Activated naive CD4-positive, alpha-beta T cell treated with anti-CD3 and anti-CD28 coated beads, Interleukin-2, amount 50 U/mL, for 24 hours (primary cell): ENCODE results near the gene PPM1M.

Experiments used
- H3K27ac Mint-ChIP-seq: one replicate; pipeline ENCODE4 v1.8.0; 2021; ENCODE audit warnings: mild to moderate bottlenecking, mixed read lengths
- H3K27me3 Mint-ChIP-seq: one replicate; pipeline ENCODE4 v1.8.0; 2021; ENCODE audit warnings: mixed read lengths
- H3K36me3 Mint-ChIP-seq: one replicate; pipeline ENCODE4 v1.8.0; 2021; ENCODE audit warnings: mixed read lengths
- H3K4me1 Mint-ChIP-seq: one replicate; pipeline ENCODE4 v1.8.0; 2021; ENCODE audit warnings: mixed read lengths
- H3K4me3 Mint-ChIP-seq: one replicate; pipeline ENCODE4 v1.8.0; 2021; ENCODE audit warnings: mild to moderate bottlenecking, mixed read lengths
- H3K9me3 Mint-ChIP-seq: one replicate; pipeline ENCODE4 v1.8.0; 2021; ENCODE audit warnings: mixed read lengths

PPM1M gene, protein sequence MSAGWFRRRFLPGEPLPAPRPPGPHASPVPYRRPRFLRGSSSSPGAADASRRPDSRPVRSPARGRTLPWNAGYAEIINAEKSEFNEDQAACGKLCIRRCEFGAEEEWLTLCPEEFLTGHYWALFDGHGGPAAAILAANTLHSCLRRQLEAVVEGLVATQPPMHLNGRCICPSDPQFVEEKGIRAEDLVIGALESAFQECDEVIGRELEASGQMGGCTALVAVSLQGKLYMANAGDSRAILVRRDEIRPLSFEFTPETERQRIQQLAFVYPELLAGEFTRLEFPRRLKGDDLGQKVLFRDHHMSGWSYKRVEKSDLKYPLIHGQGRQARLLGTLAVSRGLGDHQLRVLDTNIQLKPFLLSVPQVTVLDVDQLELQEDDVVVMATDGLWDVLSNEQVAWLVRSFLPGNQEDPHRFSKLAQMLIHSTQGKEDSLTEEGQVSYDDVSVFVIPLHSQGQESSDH

DNA sequence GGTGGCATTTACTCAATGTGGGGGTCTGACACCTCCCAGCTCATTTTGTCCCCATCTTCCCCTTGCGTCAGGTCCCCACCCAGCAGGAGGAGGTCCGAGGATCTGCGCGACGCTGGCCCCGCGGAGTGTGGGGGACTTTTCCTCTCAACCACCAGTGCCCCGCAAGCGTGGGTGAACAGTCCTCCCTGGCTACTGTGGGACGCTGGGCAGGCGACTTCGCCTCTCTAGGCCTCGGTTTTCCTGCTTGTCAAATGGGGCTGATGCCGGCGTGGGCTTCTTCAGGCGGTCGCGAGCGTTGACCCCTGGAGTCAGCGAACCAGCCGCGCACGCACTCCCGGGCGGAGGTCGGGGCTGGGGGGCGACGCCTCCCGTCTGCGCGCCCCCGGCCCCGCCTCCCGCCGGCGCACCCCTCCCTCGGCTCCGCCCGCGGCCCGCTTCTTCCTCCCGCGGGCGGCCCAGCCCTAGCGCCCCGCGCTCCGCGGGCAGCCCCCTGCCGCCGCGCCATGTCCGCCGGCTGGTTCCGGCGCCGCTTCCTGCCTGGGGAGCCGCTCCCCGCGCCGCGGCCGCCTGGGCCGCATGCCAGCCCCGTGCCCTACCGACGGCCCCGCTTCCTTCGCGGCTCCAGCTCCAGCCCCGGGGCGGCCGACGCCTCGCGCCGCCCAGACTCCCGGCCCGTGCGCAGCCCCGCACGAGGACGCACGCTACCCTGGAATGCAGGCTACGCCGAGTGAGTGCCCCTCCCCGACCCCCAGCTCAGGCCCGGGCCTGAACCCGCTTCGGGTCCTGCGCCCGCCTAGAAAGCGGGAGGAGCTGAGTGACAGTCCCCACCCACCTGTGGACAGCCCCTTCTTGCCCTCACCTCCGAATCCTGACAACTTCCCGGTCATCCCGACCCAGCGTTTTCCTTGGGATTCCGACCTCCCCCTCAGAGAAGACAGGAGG is at the start of gene PPM1M:
Gene PPM1M, plus strand, starts transcription at position 438 of the 942 bp plus-strand sequence. Its CDS starts 66 bp downstream, at position 504.
- peaks cover 86% of the 10 kb centered on the region for H3K4me1 Mint-ChIP-seq
- peak within 1 kb of the TSS; percentile 88 for H3K4me3 Mint-ChIP-seq
- H3K36me3 Mint-ChIP-seq, result peaks cover 10% of the 10 kb centered on the region
- peak within 1 kb of the TSS; percentile 93 for H3K27ac Mint-ChIP-seq
- H3K27me3 Mint-ChIP-seq, result no peaks in the 10 kb centered on the region
- no peaks in the 10 kb centered on the region for H3K9me3 Mint-ChIP-seq

DNA sequence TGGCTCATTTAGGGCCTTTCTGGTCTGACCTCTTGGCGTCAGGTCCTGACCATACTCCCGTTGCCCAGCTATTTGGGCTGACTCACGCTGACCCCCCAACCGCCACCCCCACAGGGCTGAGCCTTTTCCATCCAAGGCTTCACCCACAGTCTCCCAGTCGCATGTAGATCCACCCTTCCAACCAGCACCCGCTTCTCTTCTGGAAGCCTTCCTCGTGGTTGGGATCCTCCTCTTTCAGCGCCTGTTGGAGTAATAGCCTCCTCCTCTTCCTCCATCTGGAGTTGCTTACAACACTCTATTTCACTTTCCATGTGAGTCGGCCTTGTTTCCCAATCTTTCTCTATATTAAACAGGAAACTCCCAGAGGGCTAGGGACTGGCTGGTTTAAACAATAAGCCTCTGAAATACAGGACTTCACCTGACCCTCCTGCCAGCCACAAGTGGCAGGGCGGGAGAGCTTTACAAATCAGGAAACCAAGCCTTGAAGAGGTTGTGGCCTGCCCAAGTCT is 49.7 kb upstream of the PPM1M start:
- Mint-ChIP-seq H3K9me3 (no peaks in the 10 kb centered on the region), H3K27ac (no peak overlapping the region), H3K4me1 (peaks cover 32% of the 10 kb centered on the region), H3K4me3 (no peak overlapping the region), H3K27me3 (no peaks in the 10 kb centered on the region), H3K36me3 (peaks cover 3% of the 10 kb centered on the region)

GRCh38 chr3:52196977-52197376 is 48.6 kb upstream of the PPM1M start:
- no peaks in the 10 kb centered on the region for H3K27me3 Mint-ChIP-seq
- H3K36me3 Mint-ChIP-seq, result peaks cover 6% of the 10 kb centered on the region
- H3K9me3 Mint-ChIP-seq, result no peaks in the 10 kb centered on the region
- peak overlapping the region; percentile 86 for H3K4me3 Mint-ChIP-seq
- H3K27ac Mint-ChIP-seq, result no peak overlapping the region
- peaks cover 43% of the 10 kb centered on the region for H3K4me1 Mint-ChIP-seq

- peak overlapping the region; percentile 91 for H3K27ac Mint-ChIP-seq
- H3K4me3 Mint-ChIP-seq, result peak overlapping the region; percentile 86
- H3K9me3 Mint-ChIP-seq, result no peaks in the 10 kb centered on the region
- peaks cover 48% of the 10 kb centered on the region for H3K4me1 Mint-ChIP-seq
- H3K36me3 Mint-ChIP-seq, result peaks cover 8% of the 10 kb centered on the region
- no peaks in the 10 kb centered on the region for H3K27me3 Mint-ChIP-seq
Measured at GRCh38 chr3:52197499-52197841, 48.1 kb upstream of the PPM1M start.

DNA sequence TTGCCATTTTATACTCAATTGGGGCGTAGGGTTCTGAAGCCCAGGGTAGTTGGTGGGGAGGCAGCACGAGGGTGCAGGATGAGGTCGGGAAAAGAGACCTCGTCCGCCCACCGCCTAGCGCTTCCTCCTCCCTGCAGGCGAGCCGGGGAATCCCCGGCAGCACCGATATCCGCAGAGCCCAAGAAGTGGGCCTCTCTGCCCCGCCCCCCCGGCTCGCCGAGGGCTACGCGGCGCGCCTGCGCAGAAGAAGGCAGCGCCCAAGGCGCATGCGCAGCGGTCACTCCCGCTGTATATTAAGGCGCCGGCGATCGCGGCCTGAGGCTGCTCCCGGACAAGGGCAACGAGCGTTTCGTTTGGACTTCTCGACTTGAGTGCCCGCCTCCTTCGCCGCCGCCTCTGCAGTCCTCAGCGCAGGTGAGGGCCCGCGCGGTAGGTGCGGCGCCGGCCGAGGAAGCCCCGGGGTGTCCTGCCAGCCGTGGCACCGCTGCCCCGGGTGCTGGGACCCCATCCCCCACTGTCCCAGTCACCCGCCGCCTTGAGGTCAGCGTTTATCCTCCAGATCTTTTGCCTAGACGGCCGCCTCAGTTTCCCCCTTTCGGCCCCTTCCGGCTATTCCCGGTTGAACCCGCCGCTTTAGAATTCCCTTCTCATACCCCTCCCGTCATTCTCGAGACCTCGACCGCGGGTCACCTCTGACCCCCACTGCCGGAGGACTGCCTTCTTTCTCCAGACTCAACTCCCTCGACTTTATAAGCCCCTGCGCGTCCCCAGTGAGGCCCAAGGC is 47.5 kb upstream of the PPM1M start, which contains the start of gene ALAS1:
Gene ALAS1, plus strand, starts transcription at position 319 of the 784 bp plus-strand sequence. CDS start 1,082 bp downstream, outside the sequence.
- Mint-ChIP-seq H3K36me3 (peaks cover 10% of the 10 kb centered on the region), H3K9me3 (no peaks in the 10 kb centered on the region), H3K27ac (peak within 1 kb of the TSS; percentile 96), H3K4me3 (peak within 1 kb of the TSS; percentile 95), H3K4me1 (peaks cover 51% of the 10 kb centered on the region), H3K27me3 (no peaks in the 10 kb centered on the region)

- peak overlapping the region; percentile 95 for H3K4me3 Mint-ChIP-seq
Measured at GRCh38 chr3:52198643-52199608, 46.6 kb upstream of the PPM1M start.

DNA sequence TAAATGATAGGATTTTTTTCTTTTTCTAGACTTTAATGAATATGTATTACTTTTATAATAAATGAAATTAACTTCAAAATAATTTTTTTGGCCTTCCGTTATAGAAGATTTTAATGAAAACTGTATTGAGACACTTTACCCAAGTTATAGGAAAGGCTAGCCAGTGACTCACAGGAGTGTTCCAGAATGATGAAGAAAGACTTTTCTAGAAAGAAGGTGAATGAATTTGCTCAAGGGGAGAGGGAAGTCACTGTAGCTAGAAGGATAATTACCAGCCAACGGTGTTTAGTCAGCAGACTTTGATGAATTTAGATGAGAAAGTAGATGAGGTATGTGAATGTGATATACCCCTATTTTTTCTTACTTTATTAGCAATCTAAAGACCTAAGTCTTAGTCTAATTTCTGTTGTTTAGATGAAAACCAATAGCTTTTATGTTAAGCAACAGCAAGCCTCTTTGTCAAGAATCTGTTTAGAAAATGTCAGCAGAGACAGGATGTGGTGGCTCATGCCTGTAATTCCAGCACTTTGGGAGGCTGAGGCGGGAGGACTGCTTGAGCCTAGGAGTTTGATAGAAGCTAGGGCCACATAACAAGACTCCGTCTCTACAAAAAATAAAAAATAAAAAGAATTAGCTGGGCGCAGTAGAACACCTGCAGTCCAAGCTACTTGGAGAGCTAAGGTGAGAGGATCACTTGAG is 44.4 kb upstream of the PPM1M start:
- Mint-ChIP-seq H3K27me3 (no peaks in the 10 kb centered on the region), H3K36me3 (peaks cover 23% of the 10 kb centered on the region), H3K4me3 (no peak overlapping the region), H3K9me3 (no peaks in the 10 kb centered on the region), H3K4me1 (peaks cover 51% of the 10 kb centered on the region), H3K27ac (peak overlapping the region; percentile 49)

More at GRCh38 chr3:52198643-52199608, 46.6 kb upstream of the PPM1M start:
- Mint-ChIP-seq H3K4me1 (peaks cover 51% of the 10 kb centered on the region), H3K36me3 (peaks cover 16% of the 10 kb centered on the region), H3K27ac (peak overlapping the region; percentile 96), H3K27me3 (no peaks in the 10 kb centered on the region), H3K9me3 (no peaks in the 10 kb centered on the region)

DNA sequence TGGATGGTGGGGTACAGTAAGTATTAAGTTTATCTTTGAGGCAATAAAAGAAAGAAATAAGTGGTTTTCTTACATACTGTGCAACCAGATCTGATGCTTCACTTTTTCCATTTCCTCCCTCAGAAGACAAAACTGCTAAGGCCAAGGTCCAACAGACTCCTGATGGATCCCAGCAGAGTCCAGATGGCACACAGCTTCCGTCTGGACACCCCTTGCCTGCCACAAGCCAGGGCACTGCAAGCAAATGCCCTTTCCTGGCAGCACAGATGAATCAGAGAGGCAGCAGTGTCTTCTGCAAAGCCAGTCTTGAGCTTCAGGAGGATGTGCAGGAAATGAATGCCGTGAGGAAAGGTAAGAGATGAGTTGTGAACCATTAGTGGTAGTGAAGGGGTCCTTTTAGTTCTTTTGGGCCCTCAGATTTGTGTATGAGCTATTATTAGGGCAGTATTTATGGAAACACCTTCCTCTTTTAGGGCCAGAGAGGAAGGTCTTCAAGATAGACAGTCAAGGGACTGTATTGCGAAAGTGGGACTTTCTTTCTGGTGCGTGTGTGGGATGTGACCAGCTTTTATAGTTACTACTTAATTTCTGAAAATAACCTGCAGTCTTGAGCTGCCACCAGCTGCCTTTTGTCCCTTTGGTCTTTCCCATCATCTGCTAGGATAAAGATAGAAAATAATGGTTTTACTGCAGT is 43.0 kb upstream of the PPM1M start:
- Mint-ChIP-seq H3K4me3 (no peak overlapping the region), H3K27me3 (no peaks in the 10 kb centered on the region), H3K9me3 (no peaks in the 10 kb centered on the region), H3K36me3 (peaks cover 26% of the 10 kb centered on the region), H3K4me1 (peaks cover 43% of the 10 kb centered on the region), H3K27ac (no peak overlapping the region)

- Mint-ChIP-seq H3K36me3 (peaks cover 31% of the 10 kb centered on the region), H3K27me3 (no peaks in the 10 kb centered on the region), H3K4me3 (no peak overlapping the region), H3K4me1 (peaks cover 36% of the 10 kb centered on the region), H3K9me3 (no peaks in the 10 kb centered on the region), H3K27ac (no peak overlapping the region)
Measured at GRCh38 chr3:52203701-52204100, 41.9 kb upstream of the PPM1M start.

DNA sequence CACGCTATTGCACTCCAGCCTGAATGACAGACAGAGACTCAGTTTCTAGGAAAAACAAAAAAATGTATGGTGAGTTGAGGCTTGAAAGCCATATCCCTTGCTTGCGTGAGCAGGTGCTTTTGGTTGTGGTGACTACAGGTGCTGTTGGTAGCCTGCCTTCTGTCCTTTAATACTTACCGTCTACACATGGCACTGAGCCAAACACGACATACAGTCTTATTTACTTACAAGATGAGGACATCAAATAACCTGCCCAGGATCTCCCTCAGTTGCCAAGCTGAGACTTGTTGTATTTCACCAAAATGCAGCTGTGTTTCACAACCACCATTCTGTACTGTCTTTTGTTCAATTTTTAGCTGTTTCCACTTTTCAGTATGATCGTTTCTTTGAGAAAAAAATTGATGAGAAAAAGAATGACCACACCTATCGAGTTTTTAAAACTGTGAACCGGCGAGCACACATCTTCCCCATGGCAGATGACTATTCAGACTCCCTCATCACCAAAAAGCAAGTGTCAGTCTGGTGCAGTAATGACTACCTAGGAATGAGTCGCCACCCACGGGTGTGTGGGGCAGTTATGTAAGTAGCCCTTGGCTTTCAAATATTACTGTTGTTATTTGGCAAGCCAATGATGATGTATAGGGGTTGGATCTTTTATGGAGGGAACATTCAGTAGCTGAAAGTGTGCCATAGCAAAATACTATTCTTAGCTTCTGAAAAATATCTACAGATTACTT is 41.1 kb upstream of the PPM1M start:
- Mint-ChIP-seq H3K4me1 (peaks cover 28% of the 10 kb centered on the region), H3K36me3 (peaks cover 31% of the 10 kb centered on the region), H3K9me3 (no peaks in the 10 kb centered on the region), H3K27ac (no peak overlapping the region), H3K27me3 (no peaks in the 10 kb centered on the region), H3K4me3 (no peak overlapping the region)

- Mint-ChIP-seq H3K9me3 (no peaks in the 10 kb centered on the region), H3K36me3 (peaks cover 31% of the 10 kb centered on the region), H3K4me1 (peaks cover 19% of the 10 kb centered on the region), H3K27ac (no peak overlapping the region), H3K27me3 (no peaks in the 10 kb centered on the region), H3K4me3 (no peak overlapping the region)
Measured at GRCh38 chr3:52205727-52206372, 39.7 kb upstream of the PPM1M start.

DNA sequence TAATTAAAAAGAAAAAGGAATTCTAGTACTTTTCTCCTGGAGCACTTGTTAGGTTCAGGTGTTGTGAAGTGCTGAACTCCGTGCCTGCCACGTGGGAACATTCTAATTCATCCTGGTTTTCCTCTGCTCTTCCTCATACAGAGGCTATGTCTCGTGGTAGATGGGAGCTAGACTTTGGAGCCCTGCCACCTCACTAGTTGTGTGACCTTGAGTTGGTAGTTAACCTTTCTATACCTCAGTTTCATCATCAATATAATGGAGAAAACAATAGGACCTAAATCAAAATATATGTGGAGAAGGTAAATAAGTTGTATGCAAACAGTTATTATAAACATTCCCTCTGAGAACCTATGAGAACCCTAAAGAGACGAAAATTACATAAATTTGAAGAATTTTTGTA is 37.0 kb upstream of the PPM1M start:
- no peak overlapping the region for H3K4me3 Mint-ChIP-seq
- H3K9me3 Mint-ChIP-seq, result no peaks in the 10 kb centered on the region
- H3K27ac Mint-ChIP-seq, result peak overlapping the region; percentile 35
- no peaks in the 10 kb centered on the region for H3K27me3 Mint-ChIP-seq
- H3K4me1 Mint-ChIP-seq, result no peaks in the 10 kb centered on the region
- peaks cover 20% of the 10 kb centered on the region for H3K36me3 Mint-ChIP-seq
